ENCODE data around the gene SYDE2.

DNA sequence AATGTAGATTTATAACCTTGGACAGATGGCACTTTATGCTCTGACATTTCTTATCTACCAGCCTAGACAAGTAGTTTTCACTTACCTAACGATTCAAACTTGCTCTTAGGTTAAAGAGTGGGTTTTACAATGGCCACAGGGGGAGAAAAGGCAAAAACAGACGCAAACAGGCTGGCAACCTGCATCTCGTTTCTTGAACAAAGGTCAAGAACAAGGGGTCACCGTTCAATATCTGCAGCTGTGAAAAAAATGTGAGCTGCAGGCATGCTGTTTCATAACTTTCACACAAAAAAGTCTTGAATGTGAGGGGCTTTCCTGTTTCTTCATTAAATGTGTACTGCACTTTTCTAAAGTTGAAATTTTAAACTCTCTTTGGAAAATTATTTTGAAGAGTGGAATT is 49.4 kb downstream of the SYDE2 start:
- TF ChIP-seq EZH2phosphoT487 (IDR thresholded peaks at IDR 0.05; ENCODE audit: unreplicated experiment) (no peak), STAT1 (IDR thresholded peaks at IDR 0.05; ENCODE audit: unreplicated experiment) (no peak), POLR2AphosphoS5 (IDR thresholded peaks at IDR 0.05; ENCODE audit: low read depth) (no peak), EZH2 (IDR thresholded peaks at IDR 0.05; ENCODE audit: low read depth, unreplicated experiment) (no peak), JUNB (IDR thresholded peaks at IDR 0.05; ENCODE audit: unreplicated experiment) (no peak), CREB1 (CRISPR knock-in tag; IDR thresholded peaks at IDR 0.05; ENCODE audit: low read depth) (no peak), NANOG (IDR thresholded peaks at IDR 0.05; ENCODE audit: borderline replicate concordance) (no peak), ZNF331 (CRISPR knock-in tag; IDR thresholded peaks at IDR 0.05; ENCODE audit: low read depth) (no peak), ZNF114 (CRISPR knock-in tag; IDR thresholded peaks at IDR 0.05) (no peak)
- TF ChIP-seq, protein P1, sequence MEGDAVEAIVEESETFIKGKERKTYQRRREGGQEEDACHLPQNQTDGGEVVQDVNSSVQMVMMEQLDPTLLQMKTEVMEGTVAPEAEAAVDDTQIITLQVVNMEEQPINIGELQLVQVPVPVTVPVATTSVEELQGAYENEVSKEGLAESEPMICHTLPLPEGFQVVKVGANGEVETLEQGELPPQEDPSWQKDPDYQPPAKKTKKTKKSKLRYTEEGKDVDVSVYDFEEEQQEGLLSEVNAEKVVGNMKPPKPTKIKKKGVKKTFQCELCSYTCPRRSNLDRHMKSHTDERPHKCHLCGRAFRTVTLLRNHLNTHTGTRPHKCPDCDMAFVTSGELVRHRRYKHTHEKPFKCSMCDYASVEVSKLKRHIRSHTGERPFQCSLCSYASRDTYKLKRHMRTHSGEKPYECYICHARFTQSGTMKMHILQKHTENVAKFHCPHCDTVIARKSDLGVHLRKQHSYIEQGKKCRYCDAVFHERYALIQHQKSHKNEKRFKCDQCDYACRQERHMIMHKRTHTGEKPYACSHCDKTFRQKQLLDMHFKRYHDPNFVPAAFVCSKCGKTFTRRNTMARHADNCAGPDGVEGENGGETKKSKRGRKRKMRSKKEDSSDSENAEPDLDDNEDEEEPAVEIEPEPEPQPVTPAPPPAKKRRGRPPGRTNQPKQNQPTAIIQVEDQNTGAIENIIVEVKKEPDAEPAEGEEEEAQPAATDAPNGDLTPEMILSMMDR (conservative IDR thresholded peaks at IDR 0.05; ENCODE audit: low read depth in 2 of 2), result no peak
- TF ChIP-seq, protein P2, sequence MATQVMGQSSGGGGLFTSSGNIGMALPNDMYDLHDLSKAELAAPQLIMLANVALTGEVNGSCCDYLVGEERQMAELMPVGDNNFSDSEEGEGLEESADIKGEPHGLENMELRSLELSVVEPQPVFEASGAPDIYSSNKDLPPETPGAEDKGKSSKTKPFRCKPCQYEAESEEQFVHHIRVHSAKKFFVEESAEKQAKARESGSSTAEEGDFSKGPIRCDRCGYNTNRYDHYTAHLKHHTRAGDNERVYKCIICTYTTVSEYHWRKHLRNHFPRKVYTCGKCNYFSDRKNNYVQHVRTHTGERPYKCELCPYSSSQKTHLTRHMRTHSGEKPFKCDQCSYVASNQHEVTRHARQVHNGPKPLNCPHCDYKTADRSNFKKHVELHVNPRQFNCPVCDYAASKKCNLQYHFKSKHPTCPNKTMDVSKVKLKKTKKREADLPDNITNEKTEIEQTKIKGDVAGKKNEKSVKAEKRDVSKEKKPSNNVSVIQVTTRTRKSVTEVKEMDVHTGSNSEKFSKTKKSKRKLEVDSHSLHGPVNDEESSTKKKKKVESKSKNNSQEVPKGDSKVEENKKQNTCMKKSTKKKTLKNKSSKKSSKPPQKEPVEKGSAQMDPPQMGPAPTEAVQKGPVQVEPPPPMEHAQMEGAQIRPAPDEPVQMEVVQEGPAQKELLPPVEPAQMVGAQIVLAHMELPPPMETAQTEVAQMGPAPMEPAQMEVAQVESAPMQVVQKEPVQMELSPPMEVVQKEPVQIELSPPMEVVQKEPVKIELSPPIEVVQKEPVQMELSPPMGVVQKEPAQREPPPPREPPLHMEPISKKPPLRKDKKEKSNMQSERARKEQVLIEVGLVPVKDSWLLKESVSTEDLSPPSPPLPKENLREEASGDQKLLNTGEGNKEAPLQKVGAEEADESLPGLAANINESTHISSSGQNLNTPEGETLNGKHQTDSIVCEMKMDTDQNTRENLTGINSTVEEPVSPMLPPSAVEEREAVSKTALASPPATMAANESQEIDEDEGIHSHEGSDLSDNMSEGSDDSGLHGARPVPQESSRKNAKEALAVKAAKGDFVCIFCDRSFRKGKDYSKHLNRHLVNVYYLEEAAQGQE (IDR thresholded peaks at IDR 0.05; ENCODE audit: unreplicated experiment), result no peak
- TF ChIP-seq, protein P3, sequence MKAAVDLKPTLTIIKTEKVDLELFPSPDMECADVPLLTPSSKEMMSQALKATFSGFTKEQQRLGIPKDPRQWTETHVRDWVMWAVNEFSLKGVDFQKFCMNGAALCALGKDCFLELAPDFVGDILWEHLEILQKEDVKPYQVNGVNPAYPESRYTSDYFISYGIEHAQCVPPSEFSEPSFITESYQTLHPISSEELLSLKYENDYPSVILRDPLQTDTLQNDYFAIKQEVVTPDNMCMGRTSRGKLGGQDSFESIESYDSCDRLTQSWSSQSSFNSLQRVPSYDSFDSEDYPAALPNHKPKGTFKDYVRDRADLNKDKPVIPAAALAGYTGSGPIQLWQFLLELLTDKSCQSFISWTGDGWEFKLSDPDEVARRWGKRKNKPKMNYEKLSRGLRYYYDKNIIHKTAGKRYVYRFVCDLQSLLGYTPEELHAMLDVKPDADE (IDR thresholded peaks at IDR 0.05), result no peak
- TF ChIP-seq, protein P4, sequence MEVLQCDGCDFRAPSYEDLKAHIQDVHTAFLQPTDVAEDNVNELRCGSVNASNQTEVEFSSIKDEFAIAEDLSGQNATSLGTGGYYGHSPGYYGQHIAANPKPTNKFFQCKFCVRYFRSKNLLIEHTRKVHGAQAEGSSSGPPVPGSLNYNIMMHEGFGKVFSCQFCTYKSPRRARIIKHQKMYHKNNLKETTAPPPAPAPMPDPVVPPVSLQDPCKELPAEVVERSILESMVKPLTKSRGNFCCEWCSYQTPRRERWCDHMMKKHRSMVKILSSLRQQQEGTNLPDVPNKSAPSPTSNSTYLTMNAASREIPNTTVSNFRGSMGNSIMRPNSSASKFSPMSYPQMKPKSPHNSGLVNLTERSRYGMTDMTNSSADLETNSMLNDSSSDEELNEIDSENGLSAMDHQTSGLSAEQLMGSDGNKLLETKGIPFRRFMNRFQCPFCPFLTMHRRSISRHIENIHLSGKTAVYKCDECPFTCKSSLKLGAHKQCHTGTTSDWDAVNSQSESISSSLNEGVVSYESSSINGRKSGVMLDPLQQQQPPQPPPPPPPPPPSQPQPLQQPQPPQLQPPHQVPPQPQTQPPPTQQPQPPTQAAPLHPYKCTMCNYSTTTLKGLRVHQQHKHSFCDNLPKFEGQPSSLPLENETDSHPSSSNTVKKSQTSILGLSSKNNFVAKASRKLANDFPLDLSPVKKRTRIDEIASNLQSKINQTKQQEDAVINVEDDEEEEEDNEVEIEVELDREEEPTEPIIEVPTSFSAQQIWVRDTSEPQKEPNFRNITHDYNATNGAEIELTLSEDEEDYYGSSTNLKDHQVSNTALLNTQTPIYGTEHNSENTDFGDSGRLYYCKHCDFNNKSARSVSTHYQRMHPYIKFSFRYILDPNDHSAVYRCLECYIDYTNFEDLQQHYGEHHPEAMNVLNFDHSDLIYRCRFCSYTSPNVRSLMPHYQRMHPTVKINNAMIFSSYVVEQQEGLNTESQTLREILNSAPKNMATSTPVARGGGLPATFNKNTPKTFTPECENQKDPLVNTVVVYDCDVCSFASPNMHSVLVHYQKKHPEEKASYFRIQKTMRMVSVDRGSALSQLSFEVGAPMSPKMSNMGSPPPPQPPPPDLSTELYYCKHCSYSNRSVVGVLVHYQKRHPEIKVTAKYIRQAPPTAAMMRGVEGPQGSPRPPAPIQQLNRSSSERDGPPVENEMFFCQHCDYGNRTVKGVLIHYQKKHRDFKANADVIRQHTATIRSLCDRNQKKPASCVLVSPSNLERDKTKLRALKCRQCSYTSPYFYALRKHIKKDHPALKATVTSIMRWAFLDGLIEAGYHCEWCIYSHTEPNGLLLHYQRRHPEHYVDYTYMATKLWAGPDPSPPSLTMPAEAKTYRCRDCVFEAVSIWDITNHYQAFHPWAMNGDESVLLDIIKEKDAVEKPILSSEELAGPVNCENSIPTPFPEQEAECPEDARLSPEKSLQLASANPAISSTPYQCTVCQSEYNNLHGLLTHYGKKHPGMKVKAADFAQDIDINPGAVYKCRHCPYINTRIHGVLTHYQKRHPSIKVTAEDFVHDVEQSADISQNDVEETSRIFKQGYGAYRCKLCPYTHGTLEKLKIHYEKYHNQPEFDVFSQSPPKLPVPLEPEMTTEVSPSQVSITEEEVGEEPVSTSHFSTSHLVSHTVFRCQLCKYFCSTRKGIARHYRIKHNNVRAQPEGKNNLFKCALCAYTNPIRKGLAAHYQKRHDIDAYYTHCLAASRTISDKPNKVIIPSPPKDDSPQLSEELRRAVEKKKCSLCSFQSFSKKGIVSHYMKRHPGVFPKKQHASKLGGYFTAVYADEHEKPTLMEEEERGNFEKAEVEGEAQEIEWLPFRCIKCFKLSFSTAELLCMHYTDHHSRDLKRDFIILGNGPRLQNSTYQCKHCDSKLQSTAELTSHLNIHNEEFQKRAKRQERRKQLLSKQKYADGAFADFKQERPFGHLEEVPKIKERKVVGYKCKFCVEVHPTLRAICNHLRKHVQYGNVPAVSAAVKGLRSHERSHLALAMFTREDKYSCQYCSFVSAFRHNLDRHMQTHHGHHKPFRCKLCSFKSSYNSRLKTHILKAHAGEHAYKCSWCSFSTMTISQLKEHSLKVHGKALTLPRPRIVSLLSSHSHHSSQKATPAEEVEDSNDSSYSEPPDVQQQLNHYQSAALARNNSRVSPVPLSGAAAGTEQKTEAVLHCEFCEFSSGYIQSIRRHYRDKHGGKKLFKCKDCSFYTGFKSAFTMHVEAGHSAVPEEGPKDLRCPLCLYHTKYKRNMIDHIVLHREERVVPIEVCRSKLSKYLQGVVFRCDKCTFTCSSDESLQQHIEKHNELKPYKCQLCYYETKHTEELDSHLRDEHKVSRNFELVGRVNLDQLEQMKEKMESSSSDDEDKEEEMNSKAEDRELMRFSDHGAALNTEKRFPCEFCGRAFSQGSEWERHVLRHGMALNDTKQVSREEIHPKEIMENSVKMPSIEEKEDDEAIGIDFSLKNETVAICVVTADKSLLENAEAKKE (CRISPR knock-in tag; IDR thresholded peaks at IDR 0.05), result no peak

All from GM23338 (cell line).